Smooth muscle cell (in vitro differentiated cells): Measurements from ENCODE around the gene CIT. TPM values are rescaled to one million over a fixed set of nuclear protein-coding genes. Genes with fewer than 3 reads are reported as not detected.

Experiments used
- DNase-seq: peaks from one replicate; lab custom pipeline; 2025; ENCODE audit not compliant: unreplicated experiment; lab: John Stamatoyannopoulos, UW
- H2AFZ ChIP-seq: fragments of 200-600 bp; sonication (generic); 2 replicates; pipeline ENCODE4 v1.6.0; 2016; ENCODE audit warnings: antibody characterized with exemption, low read depth, mild to moderate bottlenecking
- H3F3A ChIP-seq: fragments of 200-600 bp; sonication (generic); 2 replicates; pipeline ENCODE4 v1.6.0; 2017; ENCODE audit warnings: antibody characterized with exemption, low read depth
- H3K27ac ChIP-seq: fragments of 200-600 bp; sonication (generic); 2 replicates; pipeline ENCODE4 v1.5.1; 2016; ENCODE audit warnings: low read depth, mild to moderate bottlenecking
- H3K27me3 ChIP-seq: fragments of 200-600 bp; sonication (generic); 2 replicates; pipeline ENCODE4 v1.6.1; 2016; ENCODE audit warnings: low read depth, mild to moderate bottlenecking
- H3K36me3 ChIP-seq: fragments of 200-600 bp; sonication (generic); 2 replicates; pipeline ENCODE4 v1.5.1; 2016; ENCODE audit warnings: low read depth
- H3K4me1 ChIP-seq: fragments of 200-600 bp; sonication (generic); 2 replicates; pipeline ENCODE4 v1.5.1; 2016; ENCODE audit warnings: low read depth
- H3K4me2 ChIP-seq: fragments of 200-600 bp; sonication (generic); 2 replicates; pipeline ENCODE4 v1.6.0; 2016; ENCODE audit warnings: mild to moderate bottlenecking
- H3K4me3 ChIP-seq: fragments of 200-600 bp; sonication (generic); 2 replicates; pipeline ENCODE4 v1.5.1; 2016; ENCODE audit warnings: mild to moderate bottlenecking
- H3K79me2 ChIP-seq: fragments of 200-600 bp; sonication (generic); 2 replicates; pipeline ENCODE4 v1.6.0; 2016; ENCODE audit warnings: low read depth, mild to moderate bottlenecking
- H3K9ac ChIP-seq: fragments of 200-600 bp; sonication (generic); 2 replicates; pipeline ENCODE4 v1.6.0; 2016; ENCODE audit warnings: low read depth
- H3K9me3 ChIP-seq: fragments of 200-600 bp; sonication (generic); replicated peaks from 2 replicates; pipeline ENCODE4 v1.5.1; 2016; ENCODE audit warnings: low read depth
- H4K20me1 ChIP-seq: fragments of 200-600 bp; sonication (generic); 2 replicates; pipeline ENCODE4 v1.6.0; 2016; ENCODE audit warnings: low read depth
- WGBS: methylation state at CpG from one replicate; pipeline ENCODE4 v1.1.7; 2016; ENCODE audit warnings: low lambda C conversion rate; 5-methylcytosine and 5-hydroxymethylcytosine counted together
- polyA plus RNA-seq: library from polyadenylated mRNA; unstranded; fragments of >200 nt; fragmentation: Nextera tagmentation; extraction: Ambion mirVana; gene quantifications from 2 replicates; pipeline ENCODE4 v1.2.1, GENCODE V29; 2016
- total RNA-seq: library from RNA; depleted of rRNA; stranded (reverse); fragments of >200 nt; gene quantifications from 2 replicates; pipeline ENCODE4 v1.2.3, GENCODE V29; 2014
- TF ChIP-seq, protein P1 (sequence below): fragments of 200-600 bp; sonication (generic); IDR thresholded peaks from 2 replicates; pipeline ENCODE4 v1.5.1; 2017; ENCODE audit warnings: borderline replicate concordance, mild to moderate bottlenecking, antibody characterized with exemption; ENCODE audit not compliant: insufficient read depth, poor library complexity, severe bottlenecking

Gene CIT
- total and polyA plus RNA-seq, 2 experiments from 2014 or later: 3.2 to 9.1 TPM

DNA sequence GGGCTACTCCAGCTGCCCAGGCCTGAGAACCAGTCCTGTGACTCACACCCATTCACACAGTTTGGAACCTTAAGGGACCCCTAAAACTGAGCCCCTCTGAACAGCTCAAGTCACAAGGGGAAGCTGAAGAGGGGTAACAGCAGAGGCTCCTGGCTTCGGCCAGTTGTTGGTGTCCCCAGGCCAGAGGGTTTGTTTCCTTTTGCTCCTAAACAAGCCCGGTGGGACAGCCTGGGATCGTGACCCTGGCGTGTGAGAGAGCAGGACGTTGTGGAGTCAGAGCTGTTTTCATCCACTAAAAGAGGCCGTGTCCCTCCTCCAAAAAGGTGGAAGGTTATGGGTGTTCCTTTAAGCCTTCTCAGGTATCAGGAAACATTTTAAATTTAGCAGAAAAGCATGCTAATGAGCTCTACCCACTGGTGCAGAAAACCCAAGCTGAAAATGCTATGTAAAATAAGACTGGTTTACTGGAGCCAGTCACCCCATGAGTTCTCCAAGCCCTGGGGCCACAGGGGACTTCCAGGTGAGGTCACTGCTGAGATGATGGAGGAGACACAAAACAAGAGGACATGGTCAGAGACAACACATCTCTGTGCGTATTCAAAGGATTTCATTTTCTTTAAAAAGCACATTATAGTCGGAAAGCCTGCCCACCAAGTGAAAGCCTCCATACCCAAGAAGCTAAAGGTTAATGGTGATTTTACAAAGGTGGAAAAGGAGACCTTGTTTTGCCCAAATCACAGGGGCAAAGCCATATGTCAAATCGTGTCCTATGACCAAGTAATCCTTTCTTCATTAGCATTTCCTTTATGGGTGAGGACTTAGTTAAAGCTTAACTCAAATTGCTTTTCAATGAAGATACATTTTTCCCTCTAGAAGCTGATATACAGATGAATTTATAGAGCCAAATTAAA, 195.1 kb downstream of the CIT start:
- Histone ChIP-seq H4K20me1 (no peaks in the 10 kb centered on the region), H3F3A (no peaks in the 10 kb centered on the region), H2AFZ (no peak overlapping the region), H3K9ac (no peak overlapping the region), H3K27me3 (no peaks in the 10 kb centered on the region), H3K9me3 (no peaks in the 10 kb centered on the region), H3K4me2 (no peak overlapping the region), H3K4me3 (no peak overlapping the region), H3K36me3 (peaks cover 13% of the 10 kb centered on the region), H3K79me2 (no peaks in the 10 kb centered on the region), H3K27ac (no peak overlapping the region), H3K4me1 (peaks cover 8% of the 10 kb centered on the region)
- 89% methylated on average over 9 of the region's 9 CpGs for WGBS
- TF ChIP-seq, protein P1, sequence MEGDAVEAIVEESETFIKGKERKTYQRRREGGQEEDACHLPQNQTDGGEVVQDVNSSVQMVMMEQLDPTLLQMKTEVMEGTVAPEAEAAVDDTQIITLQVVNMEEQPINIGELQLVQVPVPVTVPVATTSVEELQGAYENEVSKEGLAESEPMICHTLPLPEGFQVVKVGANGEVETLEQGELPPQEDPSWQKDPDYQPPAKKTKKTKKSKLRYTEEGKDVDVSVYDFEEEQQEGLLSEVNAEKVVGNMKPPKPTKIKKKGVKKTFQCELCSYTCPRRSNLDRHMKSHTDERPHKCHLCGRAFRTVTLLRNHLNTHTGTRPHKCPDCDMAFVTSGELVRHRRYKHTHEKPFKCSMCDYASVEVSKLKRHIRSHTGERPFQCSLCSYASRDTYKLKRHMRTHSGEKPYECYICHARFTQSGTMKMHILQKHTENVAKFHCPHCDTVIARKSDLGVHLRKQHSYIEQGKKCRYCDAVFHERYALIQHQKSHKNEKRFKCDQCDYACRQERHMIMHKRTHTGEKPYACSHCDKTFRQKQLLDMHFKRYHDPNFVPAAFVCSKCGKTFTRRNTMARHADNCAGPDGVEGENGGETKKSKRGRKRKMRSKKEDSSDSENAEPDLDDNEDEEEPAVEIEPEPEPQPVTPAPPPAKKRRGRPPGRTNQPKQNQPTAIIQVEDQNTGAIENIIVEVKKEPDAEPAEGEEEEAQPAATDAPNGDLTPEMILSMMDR: no peak
- no peak for DNase-seq

DNA sequence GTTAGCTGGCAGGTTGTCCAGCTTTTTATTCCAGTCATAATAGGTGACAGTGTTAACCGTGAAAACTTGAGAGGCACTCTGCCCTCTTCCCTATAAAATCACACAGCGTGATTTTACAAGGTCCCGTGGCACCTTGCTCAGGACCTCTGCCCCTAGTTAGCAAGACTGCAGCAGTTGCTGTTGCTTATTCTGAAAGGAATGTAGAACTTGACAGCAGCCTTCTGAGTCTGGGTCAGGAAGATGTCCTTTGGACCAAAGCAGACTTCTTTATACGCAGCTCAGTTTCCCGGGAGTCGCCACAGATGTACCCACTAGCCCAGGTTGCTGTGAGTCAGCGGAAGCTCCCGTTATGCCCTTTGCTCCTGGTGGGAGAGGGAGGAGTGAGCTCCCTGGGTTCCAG, 196.0 kb downstream of the CIT start:
- no peaks in the 10 kb centered on the region for H4K20me1 ChIP-seq
- WGBS: 95% methylated on average over 8 of the region's 8 CpGs
- no peak for DNase-seq
- H3K36me3 ChIP-seq: peaks cover 19% of the 10 kb centered on the region
- H3K79me2 ChIP-seq: no peaks in the 10 kb centered on the region
- H3K4me3 ChIP-seq: no peak overlapping the region
- no peaks in the 10 kb centered on the region for H3F3A ChIP-seq
- H2AFZ ChIP-seq: no peak overlapping the region
- no peak overlapping the region for H3K4me2 ChIP-seq
- H3K9ac ChIP-seq: no peak overlapping the region
- TF ChIP-seq, protein P1: no peak
- H3K9me3 ChIP-seq: no peaks in the 10 kb centered on the region
- H3K27me3 ChIP-seq: no peaks in the 10 kb centered on the region
- no peak overlapping the region for H3K27ac ChIP-seq
- peaks cover 8% of the 10 kb centered on the region for H3K4me1 ChIP-seq

DNA sequence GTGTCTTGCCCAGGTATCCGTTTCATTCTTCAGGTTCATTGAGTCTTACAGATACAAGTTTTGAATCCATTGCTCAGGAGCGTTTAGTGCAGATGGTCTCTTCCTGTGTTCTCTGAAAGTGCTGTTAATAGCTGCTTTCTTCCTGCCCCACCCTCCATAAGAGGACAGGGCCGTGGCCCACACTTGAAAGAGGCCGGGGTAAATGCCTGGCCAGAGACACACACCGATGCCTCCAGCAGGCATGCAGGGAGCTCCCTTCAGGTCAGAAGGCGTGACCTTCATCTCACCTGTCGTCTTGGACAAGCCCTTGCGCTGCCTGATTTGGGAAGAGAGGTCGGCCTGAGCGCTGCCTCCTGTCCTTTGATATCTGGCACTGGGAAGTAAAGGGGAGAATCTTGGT, 197.6 kb downstream of the CIT start:
- TF ChIP-seq, protein P1: no peak
- Histone ChIP-seq H3K36me3 (peaks cover 19% of the 10 kb centered on the region), H3K9ac (no peak overlapping the region), H3F3A (no peaks in the 10 kb centered on the region), H3K4me3 (no peak overlapping the region), H3K27ac (no peak overlapping the region), H3K79me2 (no peaks in the 10 kb centered on the region), H4K20me1 (peaks cover 8% of the 10 kb centered on the region), H3K4me1 (peaks cover 8% of the 10 kb centered on the region), H2AFZ (no peak overlapping the region), H3K4me2 (no peak overlapping the region), H3K9me3 (no peaks in the 10 kb centered on the region), H3K27me3 (no peaks in the 10 kb centered on the region)
- WGBS: 97% methylated on average over 10 of the region's 10 CpGs
- DNase-seq: no peak
